ENCODE measurements around the gene TDRD10.

Gene TDRD10

DNA sequence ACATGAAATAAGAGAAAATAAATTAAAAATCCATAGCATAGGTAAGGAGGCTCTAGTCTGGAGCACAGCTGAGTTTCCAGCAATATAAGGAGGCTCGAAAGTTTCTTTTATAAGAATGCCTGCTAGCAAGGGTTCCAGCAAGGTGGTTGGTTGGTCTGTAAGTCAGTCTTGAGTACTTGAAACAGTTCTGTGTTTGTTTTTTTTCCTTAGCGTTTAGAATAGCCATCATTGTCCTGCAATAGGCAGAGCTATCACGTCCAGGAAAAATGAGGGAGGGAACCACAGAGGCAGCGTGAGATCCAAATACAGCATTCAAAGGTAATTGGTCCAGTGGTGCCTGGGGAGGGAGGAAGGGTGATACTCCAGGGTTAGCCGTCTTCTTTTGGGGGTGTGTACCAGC is 48.1 kb downstream of the TDRD10 start:
- Histone ChIP-seq H3K36me3 (ENCODE audit: control insufficient read depth in 4 of 4, insufficient read depth in 4 of 4, low read length in 3 of 4) (peaks cover 28 to 66% (median 61%) of the 10 kb centered on the region in 4 experiments), H3K4me1 (ENCODE audit: control extremely low read depth in 1 of 4, control insufficient read depth in 4 of 4, insufficient read depth in 4 of 4, low read length in 3 of 4) (peaks cover 0 to 8% (median 2%) of the 10 kb centered on the region in 4 experiments), H3K27ac (ENCODE audit: insufficient read depth in 1 of 2, low read depth in 1 of 2, low read length in 2 of 2, poor library complexity in 1 of 2, severe bottlenecking in 2 of 2) (no peak overlapping the region), H3K4me3 (ENCODE audit: control insufficient read depth in 1 of 7, extremely low read depth in 1 of 7, insufficient read depth in 4 of 7, low read depth in 2 of 7, low read length in 6 of 7) (no peak overlapping the region), H3K9me3 (ENCODE audit: control extremely low read depth in 1 of 5, control insufficient read depth in 4 of 5, insufficient read depth in 2 of 5, low read depth in 1 of 5, low read length in 4 of 5) (no peaks in the 10 kb centered on the region), H3K27me3 (replicated peaks in 2 of 5; ENCODE audit: control insufficient read depth in 4 of 5, insufficient read depth in 5 of 5, low read length in 4 of 5) (no peaks in the 10 kb centered on the region)
- CTCF ChIA-PET = interaction anchor here (14.2 kb wide), 1 partner anchor 63 kb away, joined by 341 read pairs; no protein-coding TSS in a partner anchor
- no peak for DNase-seq
- WGBS (ENCODE audit: insufficient coverage) = 100% methylated on average over 2 of the region's 5 CpGs
- POLR2A ChIA-PET = no interaction called here

DNA sequence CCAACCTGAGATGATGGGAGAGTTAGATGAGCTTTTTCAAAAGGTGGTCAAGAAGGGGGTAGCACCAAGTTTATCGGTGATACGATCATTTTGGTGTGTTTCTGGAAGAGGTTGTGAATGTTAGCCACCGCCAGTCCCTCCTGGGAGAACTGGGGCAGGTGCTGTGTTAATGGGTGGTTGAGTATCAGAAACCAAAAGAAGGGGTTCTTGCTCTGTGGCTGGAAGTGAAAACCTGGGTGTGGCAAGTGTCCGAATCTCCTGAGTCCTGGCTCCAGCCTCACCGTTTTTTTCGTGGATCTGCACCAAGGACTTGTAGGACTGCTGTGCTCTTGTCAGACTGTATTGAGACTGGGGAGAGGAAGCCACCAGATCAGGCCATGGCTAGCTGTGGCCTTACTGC is 48.6 kb downstream of the TDRD10 start:
- POLR2A ChIA-PET = no interaction called here
- Histone ChIP-seq H3K4me3 (ENCODE audit: control insufficient read depth in 1 of 7, extremely low read depth in 1 of 7, insufficient read depth in 4 of 7, low read depth in 2 of 7, low read length in 6 of 7) (no peak overlapping the region), H3K36me3 (ENCODE audit: control insufficient read depth in 4 of 4, insufficient read depth in 4 of 4, low read length in 3 of 4) (peaks cover 32 to 72% (median 67%) of the 10 kb centered on the region in 4 experiments), H3K9me3 (ENCODE audit: control extremely low read depth in 1 of 5, control insufficient read depth in 4 of 5, insufficient read depth in 2 of 5, low read depth in 1 of 5, low read length in 4 of 5) (no peaks in the 10 kb centered on the region), H3K27ac (ENCODE audit: insufficient read depth in 1 of 2, low read depth in 1 of 2, low read length in 2 of 2, poor library complexity in 1 of 2, severe bottlenecking in 2 of 2) (no peak overlapping the region), H3K4me1 (ENCODE audit: control extremely low read depth in 1 of 4, control insufficient read depth in 4 of 4, insufficient read depth in 4 of 4, low read length in 3 of 4) (peaks cover 0 to 8% (median 2%) of the 10 kb centered on the region in 4 experiments), H3K27me3 (replicated peaks in 2 of 5; ENCODE audit: control insufficient read depth in 4 of 5, insufficient read depth in 5 of 5, low read length in 4 of 5) (no peaks in the 10 kb centered on the region)
- CTCF ChIA-PET = interaction anchor here (1.0 to 14.2 kb wide), 2 partner anchors 9 to 63 kb away, joined by 3 to 341 read pairs; no protein-coding TSS in a partner anchor
- WGBS (ENCODE audit: insufficient coverage) = 81% methylated on average over 6 of the region's 6 CpGs
- DNase-seq = no peak

DNA sequence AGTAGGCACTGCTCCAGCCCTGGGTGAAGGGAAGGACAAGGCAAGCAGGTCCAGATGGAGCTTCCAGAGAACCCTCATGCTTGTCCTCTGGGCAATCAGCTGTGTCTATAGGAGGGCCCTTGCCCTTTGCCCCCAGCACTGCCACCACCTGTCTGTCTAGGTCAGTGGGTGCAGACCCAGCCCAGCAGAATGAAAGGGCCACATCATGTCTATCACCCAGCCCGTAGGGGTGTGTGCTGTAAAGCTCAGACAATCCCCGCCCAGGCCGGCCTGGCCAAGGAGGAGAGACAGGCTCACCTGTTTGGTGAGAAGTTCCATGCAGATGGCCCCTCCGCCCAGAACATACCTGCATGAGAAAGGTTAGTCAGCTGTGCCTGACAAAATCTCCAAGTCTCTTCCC is 49.5 kb downstream of the TDRD10 start:
- DNase-seq = no peak
- Histone ChIP-seq H3K27me3 (replicated peaks in 2 of 5; ENCODE audit: control insufficient read depth in 4 of 5, insufficient read depth in 5 of 5, low read length in 4 of 5) (no peaks in the 10 kb centered on the region), H3K4me1 (ENCODE audit: control extremely low read depth in 1 of 4, control insufficient read depth in 4 of 4, insufficient read depth in 4 of 4, low read length in 3 of 4) (peaks cover 0 to 13% (median 7%) of the 10 kb centered on the region in 4 experiments), H3K4me3 (ENCODE audit: control insufficient read depth in 1 of 7, extremely low read depth in 1 of 7, insufficient read depth in 4 of 7, low read depth in 2 of 7, low read length in 6 of 7) (no peak overlapping the region), H3K36me3 (ENCODE audit: control insufficient read depth in 4 of 4, insufficient read depth in 4 of 4, low read length in 3 of 4) (peaks cover 32 to 79% (median 69%) of the 10 kb centered on the region in 4 experiments), H3K9me3 (ENCODE audit: control extremely low read depth in 1 of 5, control insufficient read depth in 4 of 5, insufficient read depth in 2 of 5, low read depth in 1 of 5, low read length in 4 of 5) (no peaks in the 10 kb centered on the region), H3K27ac (ENCODE audit: insufficient read depth in 1 of 2, low read depth in 1 of 2, low read length in 2 of 2, poor library complexity in 1 of 2, severe bottlenecking in 2 of 2) (no peak overlapping the region)
- 100% methylated on average over 4 of the region's 4 CpGs for WGBS (ENCODE audit: insufficient coverage)
- CTCF ChIA-PET = interaction anchor here (1.0 to 14.2 kb wide), 3 partner anchors 8 to 83 kb away, joined by 3 to 341 read pairs (median 3); no protein-coding TSS in a partner anchor
- POLR2A ChIA-PET = no interaction called here

DNA sequence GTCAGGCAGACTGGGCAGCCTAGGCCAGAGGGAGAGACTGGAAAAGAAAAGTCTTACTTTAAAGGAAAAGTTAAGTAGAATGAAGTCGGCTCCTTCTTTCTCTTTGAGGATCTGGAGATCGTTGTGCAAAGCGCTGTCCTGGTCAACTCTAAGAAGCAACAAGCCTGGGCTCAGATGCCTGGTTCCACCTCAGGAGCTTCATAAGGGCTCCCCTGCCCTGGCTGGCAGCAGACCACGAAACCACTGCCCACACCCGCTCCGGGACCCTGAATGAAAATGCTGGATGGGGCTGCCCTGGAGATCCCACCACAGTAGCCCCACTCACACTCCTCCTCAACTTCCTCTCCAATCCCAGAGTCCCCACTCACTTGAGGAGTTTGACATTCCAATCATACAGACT is 50.0 kb downstream of the TDRD10 start:
- Histone ChIP-seq H3K4me3 (ENCODE audit: control insufficient read depth in 1 of 7, extremely low read depth in 1 of 7, insufficient read depth in 4 of 7, low read depth in 2 of 7, low read length in 6 of 7) (no peak overlapping the region), H3K9me3 (ENCODE audit: control extremely low read depth in 1 of 5, control insufficient read depth in 4 of 5, insufficient read depth in 2 of 5, low read depth in 1 of 5, low read length in 4 of 5) (no peaks in the 10 kb centered on the region), H3K36me3 (ENCODE audit: control insufficient read depth in 4 of 4, insufficient read depth in 4 of 4, low read length in 3 of 4) (peaks cover 32 to 79% (median 69%) of the 10 kb centered on the region in 4 experiments), H3K27ac (ENCODE audit: insufficient read depth in 1 of 2, low read depth in 1 of 2, low read length in 2 of 2, poor library complexity in 1 of 2, severe bottlenecking in 2 of 2) (no peak overlapping the region), H3K27me3 (replicated peaks in 2 of 5; ENCODE audit: control insufficient read depth in 4 of 5, insufficient read depth in 5 of 5, low read length in 4 of 5) (no peaks in the 10 kb centered on the region), H3K4me1 (ENCODE audit: control extremely low read depth in 1 of 4, control insufficient read depth in 4 of 4, insufficient read depth in 4 of 4, low read length in 3 of 4) (peaks cover 5 to 19% (median 13%) of the 10 kb centered on the region in 4 experiments)
- ChIA-PET CTCF (interaction anchor here (1.0 to 14.2 kb wide), 3 partner anchors 65 to 146 kb away, joined by 3 to 341 read pairs (median 3); no protein-coding TSS in a partner anchor), POLR2A (no interaction called here)
- no peak for DNase-seq
- WGBS (ENCODE audit: insufficient coverage) = 100% methylated on average over 1 of the region's 6 CpGs

DNA sequence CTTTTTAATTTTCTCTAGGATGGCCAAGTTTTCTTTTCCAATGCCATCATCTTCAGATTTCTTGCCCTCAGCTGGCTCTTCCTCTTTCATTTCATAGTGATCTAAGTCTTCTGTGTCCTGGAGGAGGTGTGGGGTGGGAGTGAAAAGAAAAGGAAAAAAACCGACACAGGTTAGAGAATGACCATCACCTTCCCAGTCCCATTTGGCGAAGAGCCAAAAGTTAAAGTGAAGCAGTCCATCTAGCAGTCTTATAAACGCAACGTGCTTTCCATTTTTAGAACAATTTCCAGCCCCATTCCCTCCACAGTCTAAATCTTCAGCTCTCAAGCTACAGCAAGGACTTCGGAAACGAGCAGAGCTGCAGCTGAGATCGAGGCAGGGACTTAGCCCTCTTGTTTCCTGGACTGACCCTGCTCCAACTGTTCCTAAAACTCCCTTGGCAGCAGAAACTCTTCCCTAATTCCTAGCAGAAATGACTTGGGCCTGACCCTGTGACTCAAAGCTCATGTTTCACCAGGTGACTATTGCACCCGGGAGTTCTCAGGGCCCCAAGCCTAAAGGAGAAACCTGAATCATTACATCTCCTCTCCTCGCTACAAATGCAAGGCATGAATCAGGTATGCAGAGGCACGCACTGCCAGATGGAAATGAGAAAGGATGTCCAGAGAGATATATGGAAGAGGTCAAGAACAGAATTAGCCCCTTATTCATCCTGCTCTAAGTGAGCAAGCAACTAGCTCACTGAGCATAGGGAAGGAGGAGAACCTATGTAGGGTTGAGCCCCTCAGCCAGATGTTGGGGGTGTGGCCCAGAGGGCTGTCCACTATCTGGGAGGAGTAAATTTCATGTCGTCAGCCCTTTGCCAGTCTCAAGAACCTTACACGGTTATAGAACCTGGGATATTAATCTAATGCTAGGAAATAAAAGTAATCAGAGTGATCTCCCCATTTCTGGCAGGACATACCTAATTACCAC is 51.3 kb downstream of the TDRD10 start:
- H3K27ac ChIP-seq (ENCODE audit: insufficient read depth in 1 of 2, low read depth in 1 of 2, low read length in 2 of 2, poor library complexity in 1 of 2, severe bottlenecking in 2 of 2) = no peak overlapping the region
- POLR2A ChIA-PET = interaction anchor here (0.5 kb wide), 2 partner anchors 54 to 190 kb away, joined by 3 to 4 read pairs; no protein-coding TSS in a partner anchor
- H3K4me3 ChIP-seq (ENCODE audit: control insufficient read depth in 1 of 7, extremely low read depth in 1 of 7, insufficient read depth in 4 of 7, low read depth in 2 of 7, low read length in 6 of 7) = no peak overlapping the region
- H3K36me3 ChIP-seq (ENCODE audit: control insufficient read depth in 4 of 4, insufficient read depth in 4 of 4, low read length in 3 of 4) = peaks cover 32 to 79% (median 69%) of the 10 kb centered on the region in 4 experiments
- 97% methylated on average over 5 of the region's 12 CpGs for WGBS (ENCODE audit: insufficient coverage)
- peaks cover 12 to 25% (median 22%) of the 10 kb centered on the region in 4 experiments for H3K4me1 ChIP-seq (ENCODE audit: control extremely low read depth in 1 of 4, control insufficient read depth in 4 of 4, insufficient read depth in 4 of 4, low read length in 3 of 4)
- CTCF ChIA-PET = interaction anchor here (0.6 to 14.2 kb wide), 3 partner anchors 66 to 402 kb away, joined by 3 to 341 read pairs (median 3); no protein-coding TSS in a partner anchor
- H3K27me3 ChIP-seq (replicated peaks in 2 of 5; ENCODE audit: control insufficient read depth in 4 of 5, insufficient read depth in 5 of 5, low read length in 4 of 5) = no peaks in the 10 kb centered on the region
- no peak for DNase-seq
- no peaks in the 10 kb centered on the region for H3K9me3 ChIP-seq (ENCODE audit: control extremely low read depth in 1 of 5, control insufficient read depth in 4 of 5, insufficient read depth in 2 of 5, low read depth in 1 of 5, low read length in 4 of 5)

DNA sequence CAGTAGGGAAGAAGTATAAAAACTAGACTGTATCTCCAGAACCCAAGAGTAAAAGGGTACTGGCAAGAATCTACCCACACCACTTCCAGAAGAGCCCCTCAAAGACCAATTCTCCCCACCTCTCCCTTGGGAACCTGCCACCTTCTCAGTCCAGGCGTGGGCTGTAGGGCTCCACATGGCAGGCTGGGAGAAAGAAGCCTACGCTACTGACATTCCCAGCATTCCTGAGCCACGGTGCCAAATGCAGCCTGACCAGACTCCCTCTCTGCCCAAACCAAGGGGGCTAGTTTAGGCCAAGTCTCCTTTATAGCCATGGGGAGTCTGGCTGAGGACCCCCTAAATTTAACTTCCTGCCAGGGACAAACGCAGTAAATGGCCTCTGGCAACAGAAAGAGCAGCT is 54.4 kb downstream of the TDRD10 start:
- POLR2A ChIA-PET = interaction anchor here (0.6 kb wide), 1 partner anchor 67 kb away, joined by 4 read pairs; no protein-coding TSS in a partner anchor
- WGBS (ENCODE audit: insufficient coverage) = 88% methylated on average over 1 of the region's 4 CpGs

More for the DNA sequence above, 54.4 kb downstream of the TDRD10 start:
- DNase-seq = no peak
- H3K27me3 ChIP-seq (replicated peaks in 2 of 5; ENCODE audit: control insufficient read depth in 4 of 5, insufficient read depth in 5 of 5, low read length in 4 of 5) = no peaks in the 10 kb centered on the region
- H3K9me3 ChIP-seq (ENCODE audit: control extremely low read depth in 1 of 5, control insufficient read depth in 4 of 5, insufficient read depth in 2 of 5, low read depth in 1 of 5, low read length in 4 of 5) = no peaks in the 10 kb centered on the region
- H3K4me3 ChIP-seq (ENCODE audit: control insufficient read depth in 1 of 7, extremely low read depth in 1 of 7, insufficient read depth in 4 of 7, low read depth in 2 of 7, low read length in 6 of 7) = peak overlapping the region in 5 of 7 experiments; percentile 72 to 92 (median 90)
- H3K4me1 ChIP-seq (ENCODE audit: control extremely low read depth in 1 of 4, control insufficient read depth in 4 of 4, insufficient read depth in 4 of 4, low read length in 3 of 4) = peaks cover 14 to 31% (median 27%) of the 10 kb centered on the region in 4 experiments
- peak overlapping the region in 1 of 2 experiments; percentile 45 for H3K27ac ChIP-seq (ENCODE audit: insufficient read depth in 1 of 2, low read depth in 1 of 2, low read length in 2 of 2, poor library complexity in 1 of 2, severe bottlenecking in 2 of 2)
- CTCF ChIA-PET = interaction anchor here (1.5 to 14.2 kb wide), 2 partner anchors 10 to 69 kb away, joined by 13 to 341 read pairs; no protein-coding TSS in a partner anchor
- peaks cover 21 to 49% (median 43%) of the 10 kb centered on the region in 4 experiments for H3K36me3 ChIP-seq (ENCODE audit: control insufficient read depth in 4 of 4, insufficient read depth in 4 of 4, low read length in 3 of 4)

All from common myeloid progenitor, CD34-positive (primary cell).